Loucy (cell line): ENCODE measurements around the gene CUEDC1.

Experiments
- H2AFZ ChIP-seq: fragments of 200-600 bp; sonication (generic); 2 replicates; pipeline ENCODE4 v1.6.0; 2016; ENCODE audit warnings: antibody characterized with exemption, mild to moderate bottlenecking, low read length, moderate library complexity
- H3F3A ChIP-seq: fragments of 200-600 bp; 2 replicates; pipeline ENCODE4 v1.6.0; 2016; ENCODE audit warnings: antibody characterized with exemption, low read depth, mild to moderate bottlenecking
- H3K27me3 ChIP-seq: fragments of 200-600 bp; sonication (generic); 2 replicates; pipeline ENCODE4 v1.6.1; 2014; ENCODE audit warnings: low read length, mild to moderate bottlenecking; ENCODE audit not compliant: insufficient read depth, poor library complexity, severe bottlenecking
- H3K36me3 ChIP-seq: fragments of 200-600 bp; sonication (generic); 2 replicates; pipeline ENCODE4 v1.6.1; 2016; ENCODE audit warnings: low read length; ENCODE audit not compliant: insufficient read depth
- H3K4me1 ChIP-seq: fragments of 200-600 bp; sonication (generic); 2 replicates; pipeline ENCODE4 v1.5.1; 2014; ENCODE audit warnings: low read length, mild to moderate bottlenecking; ENCODE audit not compliant: insufficient read depth, poor library complexity, severe bottlenecking
- H3K4me2 ChIP-seq: fragments of 200-600 bp; sonication (generic); 2 replicates; pipeline ENCODE4 v1.6.0; 2014; ENCODE audit warnings: antibody characterized with exemption, low read length, low read depth, mild to moderate bottlenecking; ENCODE audit not compliant: poor library complexity, severe bottlenecking
- H3K4me3 ChIP-seq: fragments of 200-600 bp; sonication (generic); 2 replicates; pipeline ENCODE4 v1.5.1; 2014; ENCODE audit warnings: low read length, mild to moderate bottlenecking, mixed read lengths; ENCODE audit not compliant: poor library complexity, severe bottlenecking
- H3K79me2 ChIP-seq: fragments of 200-600 bp; sonication (generic); 2 replicates; pipeline ENCODE4 v1.6.1; 2014; ENCODE audit warnings: low read length; ENCODE audit not compliant: insufficient read depth
- H3K9ac ChIP-seq: fragments of 200-600 bp; sonication (generic); 2 replicates; pipeline ENCODE4 v1.6.0; 2014; ENCODE audit warnings: mild to moderate bottlenecking, low read depth, low read length, moderate library complexity; ENCODE audit not compliant: poor library complexity, severe bottlenecking
- H3K9me2 ChIP-seq: fragments of 200-600 bp; sonication (generic); replicated peaks from 2 replicates; pipeline ENCODE4 v1.6.1; 2016; ENCODE audit warnings: low read depth, low read length, mixed read lengths
- H3K9me3 ChIP-seq: fragments of 200-600 bp; sonication (generic); 2 replicates; pipeline ENCODE4 v1.6.1; 2014; ENCODE audit warnings: mild to moderate bottlenecking, antibody characterized with exemption, low read length, low read depth; ENCODE audit not compliant: insufficient read depth
- H4K20me1 ChIP-seq: fragments of 200-600 bp; sonication (generic); 2 replicates; pipeline ENCODE4 v1.6.0; 2014; ENCODE audit warnings: antibody characterized with exemption, low read length, mild to moderate bottlenecking; ENCODE audit not compliant: insufficient read depth, poor library complexity, severe bottlenecking
- EZH2phosphoT487 ChIP-seq: fragments of 200-600 bp; IDR thresholded peaks from 2 replicates; pipeline ENCODE4 v1.6.1; 2018; ENCODE audit warnings: antibody characterized with exemption, mild to moderate bottlenecking, moderate library complexity, borderline replicate concordance
- TF ChIP-seq, protein P1 (sequence below): fragments of 200-600 bp; sonication (generic); conservative IDR thresholded peaks from 2 replicates; pipeline ENCODE4 v1.5.1; 2014; ENCODE audit warnings: mild to moderate bottlenecking, antibody characterized with exemption, low read length

CUEDC1 gene

DNA sequence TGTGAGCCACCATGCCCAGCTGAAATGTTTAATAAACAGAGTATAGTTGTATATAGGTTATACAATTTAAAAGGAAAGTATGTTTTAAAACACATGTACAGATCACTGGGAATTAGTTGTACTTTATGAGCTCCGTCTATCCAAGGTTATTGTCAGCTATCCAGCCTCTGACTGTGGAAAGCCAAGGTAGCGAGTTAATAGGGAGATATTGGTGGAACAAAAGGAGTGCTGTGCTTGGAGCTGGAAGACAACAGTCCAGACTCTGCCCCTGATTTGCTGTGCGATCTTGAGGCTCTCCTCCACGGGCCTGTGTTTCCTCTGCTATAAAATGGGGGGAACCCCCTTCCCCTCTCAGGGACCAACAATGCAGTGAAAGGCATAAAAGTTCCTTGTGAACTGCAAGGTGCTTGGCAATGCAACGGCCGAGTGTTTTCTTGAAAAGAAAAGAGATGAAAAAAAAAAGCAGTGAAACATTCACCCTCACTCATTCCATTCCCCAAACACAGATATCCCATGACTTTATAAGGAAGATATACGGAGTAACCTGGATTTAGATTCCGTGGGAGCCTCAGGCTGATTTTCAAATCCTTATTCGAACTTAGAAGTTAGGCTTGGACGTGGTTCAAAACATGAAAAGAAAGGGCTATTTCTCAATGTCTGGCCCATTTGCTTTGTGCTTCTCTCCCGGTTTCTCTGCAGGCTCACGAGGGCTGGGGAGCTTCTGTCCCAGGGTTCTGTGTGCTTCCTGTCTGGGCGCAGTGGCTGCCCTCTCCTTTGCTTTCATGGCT is 34.1 kb downstream of the CUEDC1 start:
- Histone ChIP-seq H3F3A (no peaks in the 10 kb centered on the region), H3K4me2 (no peak overlapping the region), H3K9ac (no peak overlapping the region), H3K36me3 (no peaks in the 10 kb centered on the region), H2AFZ (no peak overlapping the region), H3K9me2 (no peaks in the 10 kb centered on the region), H3K9me3 (no peaks in the 10 kb centered on the region), H3K4me3 (no peak overlapping the region), H3K4me1 (peaks cover 19% of the 10 kb centered on the region), H3K27me3 (no peaks in the 10 kb centered on the region), H3K79me2 (no peaks in the 10 kb centered on the region), H4K20me1 (no peaks in the 10 kb centered on the region)
- TF ChIP-seq EZH2phosphoT487: no peak
- TF ChIP-seq, protein P1, sequence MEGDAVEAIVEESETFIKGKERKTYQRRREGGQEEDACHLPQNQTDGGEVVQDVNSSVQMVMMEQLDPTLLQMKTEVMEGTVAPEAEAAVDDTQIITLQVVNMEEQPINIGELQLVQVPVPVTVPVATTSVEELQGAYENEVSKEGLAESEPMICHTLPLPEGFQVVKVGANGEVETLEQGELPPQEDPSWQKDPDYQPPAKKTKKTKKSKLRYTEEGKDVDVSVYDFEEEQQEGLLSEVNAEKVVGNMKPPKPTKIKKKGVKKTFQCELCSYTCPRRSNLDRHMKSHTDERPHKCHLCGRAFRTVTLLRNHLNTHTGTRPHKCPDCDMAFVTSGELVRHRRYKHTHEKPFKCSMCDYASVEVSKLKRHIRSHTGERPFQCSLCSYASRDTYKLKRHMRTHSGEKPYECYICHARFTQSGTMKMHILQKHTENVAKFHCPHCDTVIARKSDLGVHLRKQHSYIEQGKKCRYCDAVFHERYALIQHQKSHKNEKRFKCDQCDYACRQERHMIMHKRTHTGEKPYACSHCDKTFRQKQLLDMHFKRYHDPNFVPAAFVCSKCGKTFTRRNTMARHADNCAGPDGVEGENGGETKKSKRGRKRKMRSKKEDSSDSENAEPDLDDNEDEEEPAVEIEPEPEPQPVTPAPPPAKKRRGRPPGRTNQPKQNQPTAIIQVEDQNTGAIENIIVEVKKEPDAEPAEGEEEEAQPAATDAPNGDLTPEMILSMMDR: no peak

DNA sequence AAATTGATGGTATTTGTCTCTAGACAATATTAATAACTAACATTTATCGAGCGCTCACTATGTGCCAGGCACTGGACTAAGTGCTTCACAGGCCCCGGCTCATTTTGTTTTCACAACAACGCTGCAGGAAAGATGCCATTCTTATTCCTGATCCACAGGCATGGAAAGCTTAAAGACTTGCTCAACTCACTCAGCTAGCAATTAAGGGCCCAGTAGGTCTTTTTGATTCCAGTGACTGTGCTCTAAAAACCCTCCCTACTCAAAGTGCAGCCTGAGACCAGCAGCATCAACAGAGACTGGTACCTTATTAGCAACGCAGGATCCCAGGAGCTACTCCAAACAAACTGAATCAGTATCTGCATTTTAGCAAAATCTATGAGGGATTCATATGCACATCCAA is 35.3 kb downstream of the CUEDC1 start:
- Histone ChIP-seq H3K4me1 (peaks cover 15% of the 10 kb centered on the region), H3K9ac (no peak overlapping the region), H3K4me3 (no peak overlapping the region), H3K79me2 (no peaks in the 10 kb centered on the region), H3K27me3 (no peaks in the 10 kb centered on the region), H3K9me3 (no peaks in the 10 kb centered on the region), H3K36me3 (no peaks in the 10 kb centered on the region), H3K9me2 (no peaks in the 10 kb centered on the region), H3K4me2 (no peak overlapping the region), H4K20me1 (no peaks in the 10 kb centered on the region), H3F3A (no peaks in the 10 kb centered on the region), H2AFZ (no peak overlapping the region)
- no peak for TF ChIP-seq EZH2phosphoT487
- TF ChIP-seq, protein P1: no peak

DNA sequence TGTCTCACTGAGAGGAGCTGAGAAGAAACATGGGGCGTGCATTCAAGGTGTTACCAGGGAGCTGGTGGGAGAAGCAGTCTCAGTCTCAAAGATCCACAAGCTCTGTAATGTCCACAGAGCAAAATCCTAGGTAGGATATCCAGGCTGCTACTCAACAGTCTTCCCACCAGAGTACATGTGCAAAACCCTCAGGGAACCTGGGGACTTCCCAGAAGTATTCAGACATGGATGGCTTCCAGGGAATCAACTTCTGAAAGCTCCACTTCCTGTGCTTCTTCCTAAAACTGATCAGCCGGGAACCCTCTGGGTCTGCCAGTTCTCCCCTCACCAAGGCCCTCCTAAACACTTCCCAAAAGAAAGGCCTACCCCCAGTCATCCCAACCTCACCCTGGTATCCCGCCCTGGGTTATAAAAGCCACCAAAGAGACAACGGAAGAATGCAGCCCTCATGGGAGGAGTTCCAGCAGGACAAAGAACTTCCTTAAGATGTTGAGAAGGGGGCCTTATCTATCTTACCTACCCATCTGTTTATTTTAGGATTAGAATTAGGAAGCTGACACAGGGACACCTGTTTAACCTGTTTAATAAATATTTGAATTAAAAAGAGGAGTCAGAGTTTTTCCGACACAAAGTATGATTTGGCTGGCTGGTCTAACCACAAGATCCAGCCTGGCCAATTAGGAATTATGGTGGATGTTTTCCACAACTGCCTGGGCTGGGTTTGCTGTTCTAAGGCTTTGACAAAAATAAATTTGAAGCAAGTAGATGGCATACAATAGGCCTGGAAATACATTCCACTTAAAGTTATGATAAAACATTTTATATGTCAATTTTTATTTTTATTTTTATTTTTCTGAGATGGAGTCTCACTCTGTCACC is 37.0 kb downstream of the CUEDC1 start:
- Histone ChIP-seq H3F3A (no peaks in the 10 kb centered on the region), H3K9me3 (no peaks in the 10 kb centered on the region), H4K20me1 (no peaks in the 10 kb centered on the region), H3K36me3 (no peaks in the 10 kb centered on the region), H3K27me3 (no peaks in the 10 kb centered on the region), H3K79me2 (no peaks in the 10 kb centered on the region), H2AFZ (no peak overlapping the region), H3K9ac (no peak overlapping the region), H3K4me1 (peaks cover 6% of the 10 kb centered on the region), H3K9me2 (no peaks in the 10 kb centered on the region), H3K4me2 (no peak overlapping the region), H3K4me3 (no peak overlapping the region)
- no peak for TF ChIP-seq EZH2phosphoT487
